ENCODE results near the gene RREB1. TPM values are rescaled to one million over a fixed set of nuclear protein-coding genes. Genes with fewer than 3 reads are reported as not detected.

The RREB1 gene
- total RNA-seq, 1 experiment from 2014 or later, result 51.1 TPM

- no peaks in the 10 kb centered on the region; the same call in 1 of the 2 replicates for H3K36me3 ChIP-seq (ENCODE audit: control insufficient read depth, insufficient read depth, low read length)
These were observed 111.5 kb downstream of the RREB1 start for GRCh38 chr6:7219310-7219709.

GRCh38 chr6:7222197-7222596 is 114.4 kb downstream of the RREB1 start:
- H3K9me3 Mint-ChIP-seq (ENCODE audit: unreplicated experiment), result no peaks in the 10 kb centered on the region
- Histone ChIP-seq H3K9me3 (no peaks in the 10 kb centered on the region), H3K36me3 (ENCODE audit: control insufficient read depth, insufficient read depth, low read length) (peaks cover 2% of the 10 kb centered on the region)

More at GRCh38 chr6:7219310-7219709, 111.5 kb downstream of the RREB1 start:
- H3K9me3 ChIP-seq, result no peaks in the 10 kb centered on the region
- Mint-ChIP-seq H3K27me3 (ENCODE audit: insufficient read depth, unreplicated experiment) (no peaks in the 10 kb centered on the region), H3K27ac (ENCODE audit: unreplicated experiment) (no peak overlapping the region), H3K36me3 (ENCODE audit: insufficient read depth, unreplicated experiment) (peaks cover 38% of the 10 kb centered on the region), H3K9me3 (ENCODE audit: unreplicated experiment) (no peaks in the 10 kb centered on the region), H3K4me1 (ENCODE audit: low read depth, unreplicated experiment) (no peaks in the 10 kb centered on the region), H3K4me3 (ENCODE audit: unreplicated experiment) (no peak overlapping the region)
- H3K27me3 ChIP-seq (replicated peaks; ENCODE audit: control insufficient read depth, insufficient read depth, low read length), result no peaks in the 10 kb centered on the region
- no TSS peak for BruUV-seq (replicated peaks)
- 0 out of 2 replicates have a peak, but pooled peaks cover 3% of the 10 kb centered on the region for H3K4me1 ChIP-seq
- no peak for DNase-seq
- POLR2A ChIA-PET, result no interaction called here
- no peak overlapping the region for H3K4me3 ChIP-seq (ENCODE audit: low read depth, low read length)
- intact Hi-C loops (cut with micrococcal nuclease; ENCODE audit: unreplicated experiment), result no loop called here
- CTCF ChIA-PET, result no interaction called here
- TF ChIP-seq, protein P1, sequence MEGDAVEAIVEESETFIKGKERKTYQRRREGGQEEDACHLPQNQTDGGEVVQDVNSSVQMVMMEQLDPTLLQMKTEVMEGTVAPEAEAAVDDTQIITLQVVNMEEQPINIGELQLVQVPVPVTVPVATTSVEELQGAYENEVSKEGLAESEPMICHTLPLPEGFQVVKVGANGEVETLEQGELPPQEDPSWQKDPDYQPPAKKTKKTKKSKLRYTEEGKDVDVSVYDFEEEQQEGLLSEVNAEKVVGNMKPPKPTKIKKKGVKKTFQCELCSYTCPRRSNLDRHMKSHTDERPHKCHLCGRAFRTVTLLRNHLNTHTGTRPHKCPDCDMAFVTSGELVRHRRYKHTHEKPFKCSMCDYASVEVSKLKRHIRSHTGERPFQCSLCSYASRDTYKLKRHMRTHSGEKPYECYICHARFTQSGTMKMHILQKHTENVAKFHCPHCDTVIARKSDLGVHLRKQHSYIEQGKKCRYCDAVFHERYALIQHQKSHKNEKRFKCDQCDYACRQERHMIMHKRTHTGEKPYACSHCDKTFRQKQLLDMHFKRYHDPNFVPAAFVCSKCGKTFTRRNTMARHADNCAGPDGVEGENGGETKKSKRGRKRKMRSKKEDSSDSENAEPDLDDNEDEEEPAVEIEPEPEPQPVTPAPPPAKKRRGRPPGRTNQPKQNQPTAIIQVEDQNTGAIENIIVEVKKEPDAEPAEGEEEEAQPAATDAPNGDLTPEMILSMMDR (IDR thresholded peaks at IDR 0.05; ENCODE audit: insufficient read depth in 1 of 2, low read depth in 1 of 2, low read length in 1 of 2, severe bottlenecking in 1 of 2, unreplicated experiment in 1 of 2), result no peak

GRCh38 chr6:7224731-7225130 is 117.0 kb downstream of the RREB1 start:
- Mint-ChIP-seq H3K9me3 (ENCODE audit: unreplicated experiment) (no peaks in the 10 kb centered on the region), H3K27ac (ENCODE audit: unreplicated experiment) (no peak overlapping the region), H3K36me3 (ENCODE audit: insufficient read depth, unreplicated experiment) (peaks cover 54% of the 10 kb centered on the region), H3K27me3 (ENCODE audit: insufficient read depth, unreplicated experiment) (no peaks in the 10 kb centered on the region), H3K4me3 (ENCODE audit: unreplicated experiment) (no peak overlapping the region), H3K4me1 (ENCODE audit: low read depth, unreplicated experiment) (no peaks in the 10 kb centered on the region)
- Histone ChIP-seq H3K36me3 (ENCODE audit: control insufficient read depth, insufficient read depth, low read length) (peaks cover 2% of the 10 kb centered on the region), H3K4me1 (no peaks in the 10 kb centered on the region), H3K9me3 (no peaks in the 10 kb centered on the region), H3K27me3 (replicated peaks; ENCODE audit: control insufficient read depth, insufficient read depth, low read length) (no peaks in the 10 kb centered on the region), H3K4me3 (ENCODE audit: low read depth, low read length) (no peak overlapping the region)
- TF ChIP-seq, protein P1 (IDR thresholded peaks at IDR 0.05; ENCODE audit: insufficient read depth in 1 of 2, low read depth in 1 of 2, low read length in 1 of 2, severe bottlenecking in 1 of 2, unreplicated experiment in 1 of 2), result no peak
- ChIA-PET POLR2A (no interaction called here), CTCF (no interaction called here)
- DNase-seq, result no peak
- no TSS peak for BruUV-seq (replicated peaks)
- intact Hi-C loops (cut with micrococcal nuclease; ENCODE audit: unreplicated experiment), result no loop called here

More at GRCh38 chr6:7222197-7222596, 114.4 kb downstream of the RREB1 start:
- Mint-ChIP-seq H3K27ac (ENCODE audit: unreplicated experiment) (no peak overlapping the region), H3K4me1 (ENCODE audit: low read depth, unreplicated experiment) (no peaks in the 10 kb centered on the region), H3K4me3 (ENCODE audit: unreplicated experiment) (no peak overlapping the region), H3K36me3 (ENCODE audit: insufficient read depth, unreplicated experiment) (peaks cover 39% of the 10 kb centered on the region), H3K27me3 (ENCODE audit: insufficient read depth, unreplicated experiment) (no peaks in the 10 kb centered on the region)
- Histone ChIP-seq H3K27me3 (replicated peaks; ENCODE audit: control insufficient read depth, insufficient read depth, low read length) (no peaks in the 10 kb centered on the region), H3K4me1 (0 out of 2 replicates have a peak, but pooled peaks cover 3% of the 10 kb centered on the region), H3K4me3 (ENCODE audit: low read depth, low read length) (no peak overlapping the region)
- CTCF ChIA-PET, result no interaction called here
- POLR2A ChIA-PET, result no interaction called here
- no TSS peak for BruUV-seq (replicated peaks)
- intact Hi-C loops (cut with micrococcal nuclease; ENCODE audit: unreplicated experiment), result no loop called here
- TF ChIP-seq, protein P1 (IDR thresholded peaks at IDR 0.05; ENCODE audit: insufficient read depth in 1 of 2, low read depth in 1 of 2, low read length in 1 of 2, severe bottlenecking in 1 of 2, unreplicated experiment in 1 of 2), result no peak
- no peak for DNase-seq

All from Caco-2 (cell line).